HEK293 (cell line): ENCODE data around the gene SLC25A52.

Experiments used
- CTCF ChIA-PET: fragments of 350-600 bp; formaldehyde crosslinking; extraction: SDS; loops from one replicate; lab custom pipeline; 2021; ENCODE audit warnings: antibody characterized with exemption; lab: Yijun Ruan, JAX
- POLR2A ChIA-PET: fragments of 300-600 bp; formaldehyde crosslinking; extraction: SDS; loops from one replicate; lab custom pipeline; 2020; ENCODE audit warnings: antibody characterized with exemption, inconsistent platforms; lab: Yijun Ruan, JAX
- H3K27ac ChIP-seq: fragments of 200-500 bp; sonication (Bioruptor generic); 2 replicates; pipeline ENCODE4 v1.5.1; 2014; ENCODE audit warnings: low read depth, low read length, control low read depth, inconsistent platforms; ENCODE audit errors: extremely low read depth
- H3K36me3 ChIP-seq, 2 experiments: fragments of 200-500 bp in 1 of 2; sonication (Bioruptor generic) in 1 of 2; 1 replicate in 1 of 2; 2 replicates in 1 of 2; pipeline ENCODE4 v1.5.1; 2014 to 2017; ENCODE audit warnings: inconsistent platforms in 2 of 2, low read length in 2 of 2; ENCODE audit not compliant: control insufficient read depth in 2 of 2, insufficient read depth in 1 of 2
- H3K4me1 ChIP-seq: fragments of 200-500 bp; sonication (Bioruptor generic); 2 replicates; pipeline ENCODE4 v1.5.1; 2014; ENCODE audit warnings: mild to moderate bottlenecking, low read length, inconsistent platforms; ENCODE audit not compliant: control insufficient read depth, insufficient read depth
- H3K4me3 ChIP-seq: 2 replicates; pipeline ENCODE4 v1.5.1; 2011; ENCODE audit warnings: low read depth, mild to moderate bottlenecking, control low read depth, low read length, moderate library complexity
- H3K9me3 ChIP-seq: fragments of 200-500 bp; sonication (Bioruptor generic); 2 replicates; pipeline ENCODE4 v1.5.1; 2014; ENCODE audit warnings: low read depth, low read length, inconsistent platforms; ENCODE audit not compliant: control insufficient read depth, insufficient read depth
- HIC1 ChIP-seq: fragments of 450-650 bp; formaldehyde crosslinking; IDR thresholded peaks from 2 replicates; pipeline ENCODE4 v1.5.1; 2016; ENCODE audit warnings: missing biosample characterization, missing genetic modification characterization
- KLF8 ChIP-seq: fragments of 450-650 bp; formaldehyde crosslinking; IDR thresholded peaks from 2 replicates; pipeline ENCODE4 v1.5.1; 2016; ENCODE audit warnings: missing biosample characterization, missing genetic modification characterization
- MZF1 ChIP-seq: fragments of 450-650 bp; formaldehyde crosslinking; IDR thresholded peaks from 2 replicates; pipeline ENCODE4 v1.5.1; 2017; ENCODE audit warnings: missing biosample characterization, missing genetic modification characterization, borderline replicate concordance
- PATZ1 ChIP-seq: fragments of 450-650 bp; formaldehyde crosslinking; IDR thresholded peaks from 2 replicates; pipeline ENCODE4 v1.5.1; 2016; ENCODE audit warnings: missing biosample characterization, missing genetic modification characterization
- PRDM4 ChIP-seq: fragments of 450-650 bp; formaldehyde crosslinking; IDR thresholded peaks from 2 replicates; pipeline ENCODE4 v1.5.1; 2017; ENCODE audit warnings: missing biosample characterization, missing genetic modification characterization
- ZBTB20 ChIP-seq: fragments of 450-650 bp; formaldehyde crosslinking; IDR thresholded peaks from 2 replicates; pipeline ENCODE4 v1.5.1; 2016; ENCODE audit warnings: missing biosample characterization, missing genetic modification characterization
- ZEB2 ChIP-seq: fragments of 450-650 bp; formaldehyde crosslinking; IDR thresholded peaks from 2 replicates; pipeline ENCODE4 v1.5.1; 2016; ENCODE audit warnings: missing biosample characterization, missing genetic modification characterization
- ZFP3 ChIP-seq: fragments of 450-650 bp; formaldehyde crosslinking; IDR thresholded peaks from 2 replicates; pipeline ENCODE4 v1.5.1; 2016; ENCODE audit warnings: low read depth, missing biosample characterization, missing genetic modification characterization
- ZNF10 ChIP-seq: fragments of 450-650 bp; formaldehyde crosslinking; IDR thresholded peaks from 2 replicates; pipeline ENCODE4 v1.5.1; 2017; ENCODE audit warnings: missing biosample characterization, missing genetic modification characterization
- ZNF114 ChIP-seq: fragments of 450-650 bp; formaldehyde crosslinking; IDR thresholded peaks from 2 replicates; pipeline ENCODE4 v1.5.0; 2017; ENCODE audit warnings: missing biosample characterization, missing genetic modification characterization
- ZNF169 ChIP-seq: fragments of 450-650 bp; formaldehyde crosslinking; IDR thresholded peaks from 2 replicates; pipeline ENCODE4 v1.5.1; 2016; ENCODE audit warnings: missing biosample characterization, missing genetic modification characterization
- ZNF175 ChIP-seq: fragments of 450-650 bp; formaldehyde crosslinking; IDR thresholded peaks from 2 replicates; pipeline ENCODE4 v1.5.1; 2016; ENCODE audit warnings: missing biosample characterization, missing genetic modification characterization
- ZNF184 ChIP-seq: fragments of 450-650 bp; IDR thresholded peaks from 2 replicates; pipeline ENCODE4 v1.5.1; 2018; ENCODE audit warnings: missing biosample characterization, mild to moderate bottlenecking, missing genetic modification characterization
- ZNF423 ChIP-seq: fragments of 450-650 bp; formaldehyde crosslinking; IDR thresholded peaks from 2 replicates; pipeline ENCODE4 v1.5.1; 2016; ENCODE audit warnings: missing biosample characterization, missing genetic modification characterization
- ZNF530 ChIP-seq: fragments of 450-650 bp; formaldehyde crosslinking; IDR thresholded peaks from 2 replicates; pipeline ENCODE4 v1.5.1; 2016; ENCODE audit warnings: low read depth, missing biosample characterization, missing genetic modification characterization
- ZNF747 ChIP-seq: fragments of 450-650 bp; formaldehyde crosslinking; IDR thresholded peaks from 2 replicates; pipeline ENCODE4 v1.5.1; 2016; ENCODE audit warnings: missing biosample characterization, missing genetic modification characterization
- TF ChIP-seq, protein P1 (sequence below): fragments of 450-650 bp; formaldehyde crosslinking; IDR thresholded peaks from 2 replicates; pipeline ENCODE4 v1.5.1; 2016; ENCODE audit warnings: missing biosample characterization, missing genetic modification characterization
- TF ChIP-seq, protein P2 (sequence below): fragments of 450-650 bp; formaldehyde crosslinking; IDR thresholded peaks from 2 replicates; pipeline ENCODE4 v1.5.1; 2016; ENCODE audit warnings: missing biosample characterization, missing genetic modification characterization, low read depth
- TF ChIP-seq, protein P3 (sequence below): fragments of 450-650 bp; formaldehyde crosslinking; IDR thresholded peaks from 2 replicates; pipeline ENCODE4 v1.5.1; 2016; ENCODE audit warnings: missing biosample characterization, missing genetic modification characterization, borderline replicate concordance

SLC25A52 gene

GRCh38 chr18:31774477-31774785, 13.8 kb upstream of the SLC25A52 start (continued):
- no peak for TF ChIP-seq PRDM4 (tag by site-specific recombination)
- TF ChIP-seq, protein P1, sequence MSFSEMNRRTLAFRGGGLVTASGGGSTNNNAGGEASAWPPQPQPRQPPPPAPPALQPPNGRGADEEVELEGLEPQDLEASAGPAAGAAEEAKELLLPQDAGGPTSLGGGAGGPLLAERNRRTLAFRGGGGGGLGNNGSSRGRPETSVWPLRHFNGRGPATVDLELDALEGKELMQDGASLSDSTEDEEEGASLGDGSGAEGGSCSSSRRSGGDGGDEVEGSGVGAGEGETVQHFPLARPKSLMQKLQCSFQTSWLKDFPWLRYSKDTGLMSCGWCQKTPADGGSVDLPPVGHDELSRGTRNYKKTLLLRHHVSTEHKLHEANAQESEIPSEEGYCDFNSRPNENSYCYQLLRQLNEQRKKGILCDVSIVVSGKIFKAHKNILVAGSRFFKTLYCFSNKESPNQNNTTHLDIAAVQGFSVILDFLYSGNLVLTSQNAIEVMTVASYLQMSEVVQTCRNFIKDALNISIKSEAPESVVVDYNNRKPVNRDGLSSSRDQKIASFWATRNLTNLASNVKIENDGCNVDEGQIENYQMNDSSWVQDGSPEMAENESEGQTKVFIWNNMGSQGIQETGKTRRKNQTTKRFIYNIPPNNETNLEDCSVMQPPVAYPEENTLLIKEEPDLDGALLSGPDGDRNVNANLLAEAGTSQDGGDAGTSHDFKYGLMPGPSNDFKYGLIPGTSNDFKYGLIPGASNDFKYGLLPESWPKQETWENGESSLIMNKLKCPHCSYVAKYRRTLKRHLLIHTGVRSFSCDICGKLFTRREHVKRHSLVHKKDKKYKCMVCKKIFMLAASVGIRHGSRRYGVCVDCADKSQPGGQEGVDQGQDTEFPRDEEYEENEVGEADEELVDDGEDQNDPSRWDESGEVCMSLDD (tag by site-specific recombination) = no peak

- Histone ChIP-seq H3K4me3 (no peak overlapping the region), H3K27ac (no peak overlapping the region), H3K9me3 (no peaks in the 10 kb centered on the region), H3K4me1 (no peaks in the 10 kb centered on the region), H3K36me3 (no peaks in the 10 kb centered on the region)
- CTCF ChIA-PET = interaction anchor here (0.5 kb wide), 1 partner anchor 195 kb away, joined by 3 read pairs; no protein-coding TSS in a partner anchor
- POLR2A ChIA-PET = no interaction called here
- TF ChIP-seq MZF1 (tag by site-specific recombination) = no peak
- no peak for TF ChIP-seq ZNF184
- TF ChIP-seq HIC1 (tag by site-specific recombination) = no peak
- no peak for TF ChIP-seq ZNF10 (tag by site-specific recombination)
- no peak for TF ChIP-seq ZBTB20 (tag by site-specific recombination)
- TF ChIP-seq, protein P2, sequence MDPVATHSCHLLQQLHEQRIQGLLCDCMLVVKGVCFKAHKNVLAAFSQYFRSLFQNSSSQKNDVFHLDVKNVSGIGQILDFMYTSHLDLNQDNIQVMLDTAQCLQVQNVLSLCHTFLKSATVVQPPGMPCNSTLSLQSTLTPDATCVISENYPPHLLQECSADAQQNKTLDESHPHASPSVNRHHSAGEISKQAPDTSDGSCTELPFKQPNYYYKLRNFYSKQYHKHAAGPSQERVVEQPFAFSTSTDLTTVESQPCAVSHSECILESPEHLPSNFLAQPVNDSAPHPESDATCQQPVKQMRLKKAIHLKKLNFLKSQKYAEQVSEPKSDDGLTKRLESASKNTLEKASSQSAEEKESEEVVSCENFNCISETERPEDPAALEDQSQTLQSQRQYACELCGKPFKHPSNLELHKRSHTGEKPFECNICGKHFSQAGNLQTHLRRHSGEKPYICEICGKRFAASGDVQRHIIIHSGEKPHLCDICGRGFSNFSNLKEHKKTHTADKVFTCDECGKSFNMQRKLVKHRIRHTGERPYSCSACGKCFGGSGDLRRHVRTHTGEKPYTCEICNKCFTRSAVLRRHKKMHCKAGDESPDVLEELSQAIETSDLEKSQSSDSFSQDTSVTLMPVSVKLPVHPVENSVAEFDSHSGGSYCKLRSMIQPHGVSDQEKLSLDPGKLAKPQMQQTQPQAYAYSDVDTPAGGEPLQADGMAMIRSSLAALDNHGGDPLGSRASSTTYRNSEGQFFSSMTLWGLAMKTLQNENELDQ (tag by site-specific recombination) = no peak
- TF ChIP-seq, protein P3, sequence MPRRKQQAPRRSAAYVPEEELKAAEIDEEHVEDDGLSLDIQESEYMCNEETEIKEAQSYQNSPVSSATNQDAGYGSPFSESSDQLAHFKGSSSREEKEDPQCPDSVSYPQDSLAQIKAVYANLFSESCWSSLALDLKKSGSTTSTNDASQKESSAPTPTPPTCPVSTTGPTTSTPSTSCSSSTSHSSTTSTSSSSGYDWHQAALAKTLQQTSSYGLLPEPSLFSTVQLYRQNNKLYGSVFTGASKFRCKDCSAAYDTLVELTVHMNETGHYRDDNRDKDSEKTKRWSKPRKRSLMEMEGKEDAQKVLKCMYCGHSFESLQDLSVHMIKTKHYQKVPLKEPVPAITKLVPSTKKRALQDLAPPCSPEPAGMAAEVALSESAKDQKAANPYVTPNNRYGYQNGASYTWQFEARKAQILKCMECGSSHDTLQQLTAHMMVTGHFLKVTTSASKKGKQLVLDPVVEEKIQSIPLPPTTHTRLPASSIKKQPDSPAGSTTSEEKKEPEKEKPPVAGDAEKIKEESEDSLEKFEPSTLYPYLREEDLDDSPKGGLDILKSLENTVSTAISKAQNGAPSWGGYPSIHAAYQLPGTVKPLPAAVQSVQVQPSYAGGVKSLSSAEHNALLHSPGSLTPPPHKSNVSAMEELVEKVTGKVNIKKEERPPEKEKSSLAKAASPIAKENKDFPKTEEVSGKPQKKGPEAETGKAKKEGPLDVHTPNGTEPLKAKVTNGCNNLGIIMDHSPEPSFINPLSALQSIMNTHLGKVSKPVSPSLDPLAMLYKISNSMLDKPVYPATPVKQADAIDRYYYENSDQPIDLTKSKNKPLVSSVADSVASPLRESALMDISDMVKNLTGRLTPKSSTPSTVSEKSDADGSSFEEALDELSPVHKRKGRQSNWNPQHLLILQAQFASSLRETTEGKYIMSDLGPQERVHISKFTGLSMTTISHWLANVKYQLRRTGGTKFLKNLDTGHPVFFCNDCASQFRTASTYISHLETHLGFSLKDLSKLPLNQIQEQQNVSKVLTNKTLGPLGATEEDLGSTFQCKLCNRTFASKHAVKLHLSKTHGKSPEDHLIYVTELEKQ (tag by site-specific recombination) = no peak
- no peak for TF ChIP-seq ZNF423 (tag by site-specific recombination)
- no peak for TF ChIP-seq KLF8 (tag by site-specific recombination)
- no peak for TF ChIP-seq ZNF169 (tag by site-specific recombination)
- no peak for TF ChIP-seq ZNF747 (tag by site-specific recombination)
- no peak for TF ChIP-seq ZEB2 (tag by site-specific recombination)
- no peak for TF ChIP-seq PATZ1 (tag by site-specific recombination)
- TF ChIP-seq ZNF175 = no peak
- TF ChIP-seq ZNF530 (tag by site-specific recombination) = no peak
- no peak for TF ChIP-seq ZFP3 (tag by site-specific recombination)
- no peak for TF ChIP-seq ZNF114 (tag by site-specific recombination)
These were observed 13.2 kb upstream of the SLC25A52 start for GRCh38 chr18:31773774-31774476.
